K562 (cell line): ENCODE data around the gene CXCL14. TPM values are rescaled to one million over a fixed set of nuclear protein-coding genes. Genes with fewer than 3 reads are reported as not detected.

Experiments
- ASH1L ChIP-seq: fragments of 450-650 bp; IDR thresholded peaks from 2 replicates; pipeline ENCODE4 v1.6.1; 2018; ENCODE audit warnings: borderline replicate concordance, mild to moderate bottlenecking, low read depth; ENCODE audit not compliant: partially characterized antibody
- ELF2 ChIP-seq: fragments of 250-450 bp; sonication (Bioruptor Pico); IDR thresholded peaks from 2 replicates; pipeline ENCODE4 v1.5.0; 2021; ENCODE audit warnings: mild to moderate bottlenecking
- ELF4 ChIP-seq: fragments of 450-650 bp; formaldehyde crosslinking; IDR thresholded peaks from 2 replicates; pipeline ENCODE4 v1.4.0; 2022; ENCODE audit warnings: missing genetic modification characterization
- FOXM1 ChIP-seq, 2 experiments: fragments of 450-650 bp in 1 of 2; sonication (generic) in 1 of 2; formaldehyde crosslinking in 1 of 2; IDR thresholded peaks; 2 replicates each; pipeline versions ENCODE4 v1.6.1 to v1.9.0; 2017 to 2022; ENCODE audit warnings: low read depth in 2 of 2, mild to moderate bottlenecking in 2 of 2, missing genetic modification reagents in 1 of 2, moderate library complexity in 1 of 2
- HEY1 ChIP-seq: fragments of 250-450 bp; sonication (Bioruptor Pico); IDR thresholded peaks from 2 replicates; pipeline ENCODE4 v1.5.0; 2020; ENCODE audit warnings: mild to moderate bottlenecking, moderate library complexity, borderline replicate concordance
- KDM5B ChIP-seq: fragments of 200-600 bp; sonication (generic); IDR thresholded peaks from 2 replicates; pipeline ENCODE4 v1.6.1; 2012; ENCODE audit warnings: low read depth, mild to moderate bottlenecking, moderate library complexity, low read length, control low read depth, inconsistent platforms; ENCODE audit not compliant: insufficient replicate concordance
- MAZ ChIP-seq, 2 experiments: fragments of 450-650 bp in 1 of 2; sonication (generic) in 1 of 2; formaldehyde crosslinking; IDR thresholded peaks in 1 of 2; conservative IDR thresholded peaks in 1 of 2; 2 replicates each; pipeline versions ENCODE4 v1.4.0 to v1.5.0; 2020; ENCODE audit warnings: mild to moderate bottlenecking in 1 of 2, missing genetic modification reagents in 1 of 2
- PPARD ChIP-seq: fragments of 250-450 bp; sonication (Bioruptor Pico); IDR thresholded peaks from 2 replicates; pipeline ENCODE4 v1.8.0; 2022; ENCODE audit warnings: inconsistent platforms, mild to moderate bottlenecking, moderate library complexity
- RAD21 ChIP-seq, 2 experiments: fragments of 250-450 bp in 1 of 2; fragments of 450-650 bp in 1 of 2; sonication (Bioruptor Pico) in 1 of 2; formaldehyde crosslinking in 1 of 2; IDR thresholded peaks in 1 of 2; conservative IDR thresholded peaks in 1 of 2; 2 replicates each; pipeline versions ENCODE4 v1.4.0 to v1.8.0; 2020 to 2022; ENCODE audit warnings: mild to moderate bottlenecking in 2 of 2, moderate library complexity in 1 of 2
- RBM25 ChIP-seq: fragments of 200-400 bp; formaldehyde crosslinking; IDR thresholded peaks from 2 replicates; pipeline ENCODE4 v1.6.1; 2018; ENCODE audit warnings: low read length, low read depth, moderate library complexity; ENCODE audit not compliant: severe bottlenecking
- RCOR1 ChIP-seq, 2 experiments: IDR thresholded peaks; 2 replicates each; pipeline ENCODE4 v1.6.1; 2012; ENCODE audit warnings: low read depth in 2 of 2, low read length in 2 of 2, borderline replicate concordance in 1 of 2, improper control_type of control experiment in 1 of 2
- SMC3 ChIP-seq: conservative IDR thresholded peaks from 2 replicates; pipeline ENCODE4 v1.6.1; 2011; ENCODE audit warnings: low read depth, low read length, improper control_type of control experiment; ENCODE audit not compliant: insufficient read depth
- ZFP36 ChIP-seq: fragments of 150-350 bp; IDR thresholded peaks from 2 replicates; pipeline ENCODE4 v1.6.1; 2018; ENCODE audit warnings: low read length, low read depth; ENCODE audit not compliant: partially characterized antibody
- ZNF121 ChIP-seq: sonication (generic); formaldehyde crosslinking; conservative IDR thresholded peaks from 2 replicates; pipeline ENCODE4 v1.8.0; 2022; ENCODE audit warnings: missing genetic modification reagents
- ZNF584 ChIP-seq: fragments of 200-800 bp; sonication (Bioruptor generic); IDR thresholded peaks from 2 replicates; pipeline ENCODE4 v1.6.1; 2016; ENCODE audit warnings: low read depth, mild to moderate bottlenecking, missing genetic modification characterization, missing compliant biosample characterization
- polyA plus RNA-seq, 8 experiments: library from polyadenylated mRNA; depleted of rRNA in 4 of 8; stranded (reverse) in 5 of 8; unstranded in 3 of 8; fragments of >200 nt; fragmentation: Nextera tagmentation in 2 of 8; fragmentation: Illumina TruSeq in 1 of 8; extraction: Ambion mirVana in 2 of 8; extraction: Trizol in 1 of 8; gene quantifications; 2 replicates each; pipeline versions ENCODE4 v1.2.1 to v1.2.3, GENCODE V29; 2011 to 2014; ENCODE audit warnings: inconsistent platforms in 1 of 8, missing spikeins in 1 of 8
- total RNA-seq, 7 experiments: library from RNA; depleted of rRNA in 6 of 7; stranded (reverse); fragments of >200 nt in 6 of 7; fragmentation: Illumina TruSeq in 2 of 7; extraction: Trizol in 2 of 7; gene quantifications; 2 replicates each; pipeline versions ENCODE4 v1.2.1 to v1.2.3, GENCODE V29; 2011 to 2021; ENCODE audit warnings: low replicate concordance in 1 of 7
- TF ChIP-seq, protein P1 (sequence below): sonication (generic); formaldehyde crosslinking; IDR thresholded peaks from 2 replicates; pipeline ENCODE4 v1.8.1; 2022; ENCODE audit warnings: missing genetic modification reagents
- TF ChIP-seq, protein P2 (sequence below), 3 experiments: IDR thresholded peaks in 2 of 3; conservative IDR thresholded peaks in 1 of 3; 2 replicates each; pipeline ENCODE4 v1.5.1; 2011 to 2012; ENCODE audit warnings: low read length in 3 of 3, mild to moderate bottlenecking in 3 of 3, control low read depth in 2 of 3, improper control_type of control experiment in 1 of 3, inconsistent platforms in 1 of 3, low read depth in 1 of 3, mixed read lengths in 1 of 3, moderate library complexity in 1 of 3; ENCODE audit not compliant: insufficient read depth in 2 of 3
- TF ChIP-seq, protein P3 (sequence below): IDR thresholded peaks from 2 replicates; pipeline ENCODE4 v1.6.1; 2011; ENCODE audit warnings: borderline replicate concordance, low read depth, mild to moderate bottlenecking, moderate library complexity, low read length; ENCODE audit not compliant: insufficient read depth, poor library complexity, severe bottlenecking
- TF ChIP-seq, protein P4 (sequence below): fragments of 450-650 bp; formaldehyde crosslinking; IDR thresholded peaks from 2 replicates; pipeline ENCODE4 v1.4.0; 2022; ENCODE audit warnings: missing genetic modification characterization

CXCL14 gene
- total and polyA plus RNA-seq, 9 of the 15 experiments (the other 6 are each of a cell fraction or from before 2014, with no cell fraction given): not detected

DNA sequence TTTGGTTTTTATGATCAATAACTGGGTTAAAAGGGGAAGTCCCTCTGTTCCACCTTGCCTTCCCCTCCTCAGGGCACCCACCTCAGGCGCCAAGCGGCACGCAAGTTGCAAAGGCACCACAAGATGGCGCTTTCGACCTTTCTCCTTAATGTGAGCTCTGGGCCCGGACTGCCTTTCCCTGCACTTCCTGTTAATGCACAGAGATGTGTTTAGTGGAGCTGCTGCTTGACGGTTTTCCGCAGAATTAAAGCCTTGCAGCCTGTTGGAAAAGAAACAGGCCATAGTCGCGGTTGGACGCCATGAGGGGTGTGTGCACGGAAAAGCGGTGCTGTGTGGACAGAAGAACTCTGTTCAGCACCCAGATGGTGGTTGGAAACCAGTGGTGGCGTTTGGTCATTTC, 17.9 kb downstream of the CXCL14 start (continued):
- no peak for TF ChIP-seq HEY1
- TF ChIP-seq RCOR1 (IDR thresholded peaks at IDR 0.05; ENCODE audit: borderline replicate concordance in 1 of 2, low read depth in 2 of 2, low read length in 2 of 2): 0 out of 4 replicates have a peak, but pooled peaks of 1 of the 2 experiments have one; percentile 26
- TF ChIP-seq, protein P1, sequence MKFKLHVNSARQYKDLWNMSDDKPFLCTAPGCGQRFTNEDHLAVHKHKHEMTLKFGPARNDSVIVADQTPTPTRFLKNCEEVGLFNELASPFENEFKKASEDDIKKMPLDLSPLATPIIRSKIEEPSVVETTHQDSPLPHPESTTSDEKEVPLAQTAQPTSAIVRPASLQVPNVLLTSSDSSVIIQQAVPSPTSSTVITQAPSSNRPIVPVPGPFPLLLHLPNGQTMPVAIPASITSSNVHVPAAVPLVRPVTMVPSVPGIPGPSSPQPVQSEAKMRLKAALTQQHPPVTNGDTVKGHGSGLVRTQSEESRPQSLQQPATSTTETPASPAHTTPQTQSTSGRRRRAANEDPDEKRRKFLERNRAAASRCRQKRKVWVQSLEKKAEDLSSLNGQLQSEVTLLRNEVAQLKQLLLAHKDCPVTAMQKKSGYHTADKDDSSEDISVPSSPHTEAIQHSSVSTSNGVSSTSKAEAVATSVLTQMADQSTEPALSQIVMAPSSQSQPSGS: no peak
- TF ChIP-seq, protein P2, sequence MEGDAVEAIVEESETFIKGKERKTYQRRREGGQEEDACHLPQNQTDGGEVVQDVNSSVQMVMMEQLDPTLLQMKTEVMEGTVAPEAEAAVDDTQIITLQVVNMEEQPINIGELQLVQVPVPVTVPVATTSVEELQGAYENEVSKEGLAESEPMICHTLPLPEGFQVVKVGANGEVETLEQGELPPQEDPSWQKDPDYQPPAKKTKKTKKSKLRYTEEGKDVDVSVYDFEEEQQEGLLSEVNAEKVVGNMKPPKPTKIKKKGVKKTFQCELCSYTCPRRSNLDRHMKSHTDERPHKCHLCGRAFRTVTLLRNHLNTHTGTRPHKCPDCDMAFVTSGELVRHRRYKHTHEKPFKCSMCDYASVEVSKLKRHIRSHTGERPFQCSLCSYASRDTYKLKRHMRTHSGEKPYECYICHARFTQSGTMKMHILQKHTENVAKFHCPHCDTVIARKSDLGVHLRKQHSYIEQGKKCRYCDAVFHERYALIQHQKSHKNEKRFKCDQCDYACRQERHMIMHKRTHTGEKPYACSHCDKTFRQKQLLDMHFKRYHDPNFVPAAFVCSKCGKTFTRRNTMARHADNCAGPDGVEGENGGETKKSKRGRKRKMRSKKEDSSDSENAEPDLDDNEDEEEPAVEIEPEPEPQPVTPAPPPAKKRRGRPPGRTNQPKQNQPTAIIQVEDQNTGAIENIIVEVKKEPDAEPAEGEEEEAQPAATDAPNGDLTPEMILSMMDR (IDR thresholded peaks at IDR 0.05 in 2 of 3, conservative IDR thresholded peaks at IDR 0.05 in 1 of 3; ENCODE audit: insufficient read depth in 2 of 3, low read depth in 1 of 3, low read length in 3 of 3): peak; percentile 89 to 94 (median 93)
- TF ChIP-seq ELF2 (CRISPR knock-in tag): peak; percentile 40; the same call in 1 of the 2 replicates
- TF ChIP-seq ZNF121 (CRISPR knock-in tag): no peak
- TF ChIP-seq FOXM1 (IDR thresholded peaks at IDR 0.05; ENCODE audit: low read depth): no peak
- no peak for TF ChIP-seq FOXM1 (CRISPR knock-in tag; IDR thresholded peaks at IDR 0.05; ENCODE audit: low read depth)
- peak; percentile 83 for TF ChIP-seq SMC3
- no peak for TF ChIP-seq ZNF584
- TF ChIP-seq ASH1L: no peak
- TF ChIP-seq ELF4: no peak
- TF ChIP-seq PPARD (CRISPR knock-in tag): no peak
- no peak for TF ChIP-seq KDM5B
- TF ChIP-seq RAD21 (CRISPR knock-in tag; conservative IDR thresholded peaks at IDR 0.05 in 1 of 2, IDR thresholded peaks at IDR 0.05 in 1 of 2): peak; percentile 71 to 91
- TF ChIP-seq, protein P3, sequence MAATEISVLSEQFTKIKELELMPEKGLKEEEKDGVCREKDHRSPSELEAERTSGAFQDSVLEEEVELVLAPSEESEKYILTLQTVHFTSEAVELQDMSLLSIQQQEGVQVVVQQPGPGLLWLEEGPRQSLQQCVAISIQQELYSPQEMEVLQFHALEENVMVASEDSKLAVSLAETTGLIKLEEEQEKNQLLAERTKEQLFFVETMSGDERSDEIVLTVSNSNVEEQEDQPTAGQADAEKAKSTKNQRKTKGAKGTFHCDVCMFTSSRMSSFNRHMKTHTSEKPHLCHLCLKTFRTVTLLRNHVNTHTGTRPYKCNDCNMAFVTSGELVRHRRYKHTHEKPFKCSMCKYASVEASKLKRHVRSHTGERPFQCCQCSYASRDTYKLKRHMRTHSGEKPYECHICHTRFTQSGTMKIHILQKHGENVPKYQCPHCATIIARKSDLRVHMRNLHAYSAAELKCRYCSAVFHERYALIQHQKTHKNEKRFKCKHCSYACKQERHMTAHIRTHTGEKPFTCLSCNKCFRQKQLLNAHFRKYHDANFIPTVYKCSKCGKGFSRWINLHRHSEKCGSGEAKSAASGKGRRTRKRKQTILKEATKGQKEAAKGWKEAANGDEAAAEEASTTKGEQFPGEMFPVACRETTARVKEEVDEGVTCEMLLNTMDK: no peak
- TF ChIP-seq ZFP36: no peak
- TF ChIP-seq RBM25: no peak
- TF ChIP-seq, protein P4, sequence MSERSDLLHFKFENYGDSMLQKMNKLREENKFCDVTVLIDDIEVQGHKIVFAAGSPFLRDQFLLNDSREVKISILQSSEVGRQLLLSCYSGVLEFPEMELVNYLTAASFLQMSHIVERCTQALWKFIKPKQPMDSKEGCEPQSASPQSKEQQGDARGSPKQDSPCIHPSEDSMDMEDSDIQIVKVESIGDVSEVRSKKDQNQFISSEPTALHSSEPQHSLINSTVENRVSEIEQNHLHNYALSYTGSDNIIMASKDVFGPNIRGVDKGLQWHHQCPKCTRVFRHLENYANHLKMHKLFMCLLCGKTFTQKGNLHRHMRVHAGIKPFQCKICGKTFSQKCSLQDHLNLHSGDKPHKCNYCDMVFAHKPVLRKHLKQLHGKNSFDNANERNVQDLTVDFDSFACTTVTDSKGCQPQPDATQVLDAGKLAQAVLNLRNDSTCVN (CRISPR knock-in tag): no peak
- peak in 1 of 2 experiments; percentile 44; a peak in 1 of 4 replicates for TF ChIP-seq MAZ (CRISPR knock-in tag; conservative IDR thresholded peaks at IDR 0.05 in 1 of 2, IDR thresholded peaks at IDR 0.05 in 1 of 2)
